NOMO-1 treated with DMSO at 0.1 percent for 48 hours (cell line): ENCODE results near the gene RDX.
"Not testable (repeated sequence)": the region's sequence is repeated elsewhere in the genome, so short reads cannot be mapped to it uniquely, and the experiment has no call there.

Experiments
- DNase-seq: peaks from one replicate; lab custom pipeline; 2025; ENCODE audit not compliant: unreplicated experiment; lab: John Stamatoyannopoulos, UW

RDX gene

DNA sequence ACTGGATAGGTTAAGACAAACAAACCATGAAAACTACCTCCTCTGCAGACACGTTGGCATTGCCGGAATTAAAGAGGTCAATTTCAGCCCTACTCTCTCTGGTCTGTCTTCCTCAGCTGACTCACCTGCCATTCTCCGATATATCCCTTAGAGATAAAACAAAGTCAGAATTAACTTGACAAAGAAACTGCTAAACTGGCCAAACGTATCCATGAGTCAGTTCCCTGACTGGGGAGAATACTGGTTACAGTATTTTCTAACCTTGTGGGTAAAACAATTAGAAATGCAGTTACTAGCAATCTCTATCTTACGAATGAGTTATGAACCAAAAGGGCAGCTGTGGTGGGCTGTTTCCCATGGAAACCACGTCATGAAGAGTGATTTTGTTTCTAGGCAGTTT is 96.2 kb downstream of the RDX start:
- no peak for DNase-seq

DNA sequence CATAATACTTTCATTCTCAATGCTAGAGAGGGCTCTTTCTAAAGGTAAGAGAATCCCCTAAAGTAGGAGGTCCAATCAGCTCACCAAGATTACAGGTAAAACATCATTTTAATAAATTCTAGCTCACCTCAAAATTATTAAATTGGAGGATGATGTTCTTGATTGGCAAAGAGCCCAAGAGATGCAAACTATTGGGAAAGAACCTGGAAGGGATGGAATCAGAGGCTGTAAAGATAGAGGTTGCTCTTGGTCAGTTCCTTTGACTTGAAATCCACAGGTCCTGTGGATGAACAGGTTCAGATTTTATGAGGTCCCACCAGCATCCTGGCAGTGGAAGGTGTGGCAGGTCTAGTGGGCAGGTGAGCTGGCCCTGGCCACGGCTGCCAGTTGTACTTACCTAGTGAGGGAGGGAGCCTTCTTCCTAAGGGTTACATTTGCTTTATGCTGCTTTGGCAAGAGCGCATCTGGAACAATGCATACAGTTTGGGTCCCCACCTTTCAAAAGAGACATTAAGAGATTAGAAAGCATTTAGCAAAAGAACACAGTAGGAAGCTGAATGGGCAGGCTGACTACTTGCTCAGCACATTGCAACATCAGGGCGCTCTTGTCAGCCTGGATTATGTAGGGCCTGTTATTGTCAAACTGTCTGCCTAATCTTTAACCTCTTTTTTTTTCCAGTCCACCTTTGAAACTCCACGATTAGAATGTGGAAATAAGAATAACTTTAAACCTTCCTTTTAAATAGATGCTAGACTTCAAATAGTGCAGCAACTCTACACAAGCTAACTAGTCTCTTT is 97.0 kb downstream of the RDX start:
- no peak for DNase-seq

DNA sequence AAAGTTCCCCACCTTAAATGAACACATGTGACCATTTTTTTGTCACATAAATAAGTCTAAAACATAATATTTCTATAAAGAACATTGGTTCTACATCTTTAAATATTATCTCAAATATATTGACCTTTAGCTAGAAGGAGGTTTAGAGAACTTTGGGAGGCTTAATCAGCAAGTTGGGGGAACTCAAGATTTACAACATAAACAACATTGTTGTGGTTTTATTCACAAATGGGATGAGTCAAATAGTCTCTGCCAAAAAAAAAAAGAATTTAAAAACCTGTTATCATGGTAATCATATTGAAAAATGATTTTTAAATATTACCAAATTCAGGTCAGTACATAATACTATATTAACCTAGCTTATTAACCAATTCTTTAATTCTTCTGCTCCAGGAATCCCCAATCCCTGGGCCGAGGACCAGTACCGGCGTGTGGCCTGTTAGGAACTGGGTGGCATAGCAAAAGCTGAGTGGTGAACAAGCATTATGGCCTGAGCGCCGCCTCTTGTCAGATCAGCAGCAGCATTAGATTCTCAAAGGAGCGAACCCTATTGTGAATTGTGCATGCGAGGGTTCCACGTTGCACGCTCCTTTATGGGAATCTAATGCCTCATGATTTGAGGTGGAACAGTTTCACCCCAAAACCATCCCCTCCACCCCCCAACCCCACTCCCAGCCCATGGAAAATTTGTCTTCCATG is 98.2 kb downstream of the RDX start:
- DNase-seq = no peak

DNA sequence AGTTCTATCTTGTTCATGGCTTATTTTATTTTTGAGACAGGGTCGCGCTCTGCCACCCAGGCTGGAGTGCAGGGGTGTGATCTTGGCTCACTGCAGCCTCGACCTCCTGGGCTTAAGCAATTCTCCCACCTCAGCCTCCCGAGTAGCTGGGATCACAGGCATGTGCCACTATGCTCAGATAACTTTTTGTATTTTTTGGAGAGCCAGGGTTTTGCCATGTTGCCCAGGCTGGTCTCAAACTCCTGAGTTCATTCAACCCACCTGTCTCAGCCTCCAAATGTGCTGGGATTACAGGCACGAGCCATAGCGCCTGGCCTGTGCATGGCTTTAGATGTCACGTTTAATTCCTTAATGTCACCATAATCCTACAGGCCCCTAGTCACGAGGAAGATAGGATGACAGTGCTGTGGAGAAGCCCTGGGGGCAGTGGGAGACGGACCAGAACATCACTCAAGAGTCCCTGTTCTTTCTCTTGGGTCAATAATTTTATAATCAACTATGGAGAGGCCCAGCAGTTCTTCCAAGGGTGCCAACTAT is 99.5 kb downstream of the RDX start:
- no peak for DNase-seq

DNA sequence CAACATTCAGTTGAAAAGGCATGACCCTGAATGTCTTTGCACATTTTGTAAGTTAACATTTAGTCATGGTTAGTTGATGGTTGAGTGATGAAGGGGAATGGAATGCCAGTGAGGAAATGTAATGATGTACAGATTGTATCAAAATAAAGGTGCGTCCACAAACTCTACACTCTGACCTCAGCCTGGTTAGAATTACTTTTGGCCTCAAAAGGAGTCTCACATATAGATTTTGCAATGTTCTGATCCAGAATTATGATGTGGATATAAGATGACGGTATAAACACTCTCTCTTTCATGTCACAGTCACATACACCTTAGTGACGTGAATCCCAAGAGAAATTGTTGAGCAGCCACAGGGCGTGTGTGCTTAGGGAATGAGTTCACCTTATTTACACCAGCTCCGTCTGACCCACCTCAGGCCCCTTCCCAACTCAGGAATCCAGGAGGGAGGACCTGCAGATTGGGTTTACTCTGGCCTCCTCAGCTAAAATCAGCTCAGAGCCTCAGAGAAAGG is 100.1 kb downstream of the RDX start:
- DNase-seq = no peak

DNA sequence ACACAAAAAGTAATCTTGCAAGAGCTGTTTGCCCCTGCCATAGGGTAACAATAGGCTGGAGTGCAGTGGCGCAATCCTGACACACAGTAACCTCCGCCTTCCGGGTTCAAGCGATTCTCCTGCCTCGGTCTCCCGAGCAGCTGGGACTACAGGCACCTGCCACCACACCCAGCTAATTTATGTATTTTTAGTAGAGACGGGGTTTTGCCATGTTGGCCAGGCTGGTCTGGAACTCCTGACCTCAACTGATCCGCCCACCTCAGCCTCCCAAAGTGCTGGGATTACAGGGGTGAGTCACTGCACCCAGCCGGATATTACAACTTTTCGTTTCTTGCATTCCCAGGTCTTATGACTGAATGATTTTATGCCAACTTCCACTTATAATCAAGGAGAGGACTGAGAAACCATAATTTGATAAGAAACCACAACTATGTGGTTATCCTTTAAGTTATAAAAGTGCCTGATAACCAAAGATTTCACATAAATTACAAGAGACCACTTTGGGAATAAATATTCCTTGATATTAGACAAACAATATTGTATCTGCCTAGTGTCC is 102.1 kb downstream of the RDX start:
- peak; percentile 35 for DNase-seq

DNA sequence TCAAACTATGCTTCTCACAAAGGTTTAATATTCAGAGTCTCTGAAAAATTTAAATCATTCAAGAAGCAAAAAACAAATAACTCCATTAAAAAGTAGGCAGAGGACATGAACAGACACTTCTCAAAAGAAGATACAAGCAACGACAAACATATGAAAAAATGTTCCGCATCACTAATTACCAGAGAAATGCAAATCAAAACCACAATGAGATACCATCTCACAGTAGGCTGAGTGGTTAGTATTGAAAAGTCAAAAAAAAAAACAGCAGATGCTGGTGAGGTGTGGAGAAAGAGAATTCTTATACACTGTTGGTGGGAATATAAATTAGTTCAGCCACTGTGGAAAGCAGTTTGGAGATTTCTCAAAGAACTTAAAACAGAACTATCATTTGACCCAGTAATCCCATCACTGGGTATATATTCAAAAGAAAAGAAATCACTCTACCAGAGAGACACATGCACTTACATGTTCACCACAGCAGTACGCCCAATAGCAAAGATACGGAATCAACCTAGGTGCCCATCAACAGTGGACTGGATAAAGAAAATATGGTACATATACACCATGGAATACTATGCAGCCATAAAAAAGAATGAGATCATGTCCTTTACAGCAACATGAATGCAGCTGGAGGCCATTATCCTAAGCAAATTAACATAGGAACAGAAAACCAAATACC is 103.7 kb downstream of the RDX start:
- not testable (repeated sequence) for DNase-seq

DNA sequence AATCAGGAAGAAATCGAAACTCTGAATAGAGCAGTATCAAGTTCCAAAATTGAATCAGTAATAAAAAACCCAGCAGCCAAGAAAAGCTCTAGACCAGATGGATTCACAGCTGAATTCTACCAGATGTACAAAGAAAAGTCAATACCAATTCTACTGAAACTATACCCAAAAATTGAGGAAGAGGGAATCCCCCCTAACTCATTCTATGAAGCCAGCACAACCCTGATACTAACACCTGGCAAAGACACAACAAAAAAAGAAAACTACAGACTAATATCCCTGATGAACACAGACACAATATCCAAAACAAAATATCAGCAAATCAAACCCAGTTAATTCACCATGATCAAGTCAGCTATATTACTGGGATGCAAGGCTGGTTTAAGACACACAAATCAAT is 105.5 kb downstream of the RDX start:
- no peak for DNase-seq

DNA sequence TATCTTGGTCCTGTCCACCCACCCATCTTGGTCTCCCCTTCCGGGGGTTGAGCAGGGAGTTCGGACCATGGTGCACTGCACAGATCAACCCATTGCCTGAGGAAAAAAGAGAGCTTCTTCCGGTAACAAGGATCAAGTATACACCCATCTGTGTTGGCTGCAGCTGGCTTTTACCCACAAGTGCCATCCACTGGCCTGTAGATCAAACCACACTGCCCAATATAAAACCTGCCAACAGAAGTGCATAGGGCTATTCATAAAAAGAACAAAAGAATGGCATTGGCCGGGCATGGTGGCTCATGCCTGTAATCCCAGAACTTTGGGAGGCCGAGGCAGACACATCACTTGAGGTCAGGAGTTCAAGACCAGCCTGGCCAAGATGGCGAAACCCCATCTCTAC is 108.7 kb downstream of the RDX start:
- no peak for DNase-seq

DNA sequence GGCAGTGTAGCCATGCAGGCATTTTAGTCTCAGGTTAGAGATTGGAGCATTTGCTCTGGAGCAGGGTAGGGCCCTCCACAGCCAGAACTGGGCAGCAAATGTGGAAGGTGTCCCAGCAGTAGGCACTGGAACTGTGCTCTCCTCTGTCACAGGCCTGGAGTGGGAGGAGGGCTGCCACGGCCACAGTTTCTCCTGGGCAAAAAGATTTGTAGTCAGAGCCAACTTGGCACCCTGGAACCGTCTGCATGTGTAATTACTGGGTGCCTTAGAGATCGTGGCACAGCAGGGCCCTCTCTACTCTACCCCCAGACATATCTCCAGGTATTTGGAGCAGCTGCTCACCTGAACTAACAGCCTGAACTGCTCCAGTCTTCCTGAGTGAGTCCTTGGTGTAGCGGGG is 109.5 kb downstream of the RDX start:
- DNase-seq = no peak

DNA sequence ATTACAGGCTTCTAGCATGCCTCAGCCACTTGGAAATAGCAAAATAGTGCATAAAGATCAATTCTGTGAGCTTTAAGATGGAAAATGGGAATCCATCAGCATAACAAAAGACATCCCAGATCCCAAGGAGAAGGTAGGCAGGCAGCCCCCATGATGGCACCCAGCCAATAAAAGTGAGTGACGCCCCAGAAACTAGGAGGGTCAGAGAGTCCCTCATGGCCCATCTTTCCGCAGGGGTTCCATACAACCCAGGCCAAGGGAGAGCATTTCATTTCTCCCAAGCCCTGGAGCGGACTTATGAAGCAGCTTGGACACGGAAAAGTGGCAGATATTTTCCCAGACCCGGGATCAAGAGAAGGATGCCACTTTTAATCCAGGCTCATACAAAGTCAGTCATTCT is 110.0 kb downstream of the RDX start:
- no peak for DNase-seq

DNA sequence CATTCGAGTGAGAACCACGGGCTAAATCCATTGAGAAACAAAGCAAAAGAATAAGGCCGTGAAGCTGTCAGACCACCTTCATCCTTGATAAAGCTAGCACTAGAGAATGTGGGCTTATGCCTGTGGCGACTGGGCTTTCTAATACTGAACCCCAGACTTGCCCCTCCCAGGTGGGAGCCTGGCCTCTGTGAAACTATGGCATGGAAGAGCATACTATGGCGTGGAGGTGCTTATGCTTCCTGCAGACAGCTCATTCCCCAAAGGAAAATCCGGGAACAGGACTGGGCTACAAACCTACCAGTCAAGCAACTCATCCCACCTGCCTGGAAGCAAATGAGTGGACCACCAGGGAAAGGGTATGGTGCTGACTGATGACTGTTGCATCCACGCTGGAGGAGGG is 110.8 kb downstream of the RDX start:
- DNase-seq = no peak

DNA sequence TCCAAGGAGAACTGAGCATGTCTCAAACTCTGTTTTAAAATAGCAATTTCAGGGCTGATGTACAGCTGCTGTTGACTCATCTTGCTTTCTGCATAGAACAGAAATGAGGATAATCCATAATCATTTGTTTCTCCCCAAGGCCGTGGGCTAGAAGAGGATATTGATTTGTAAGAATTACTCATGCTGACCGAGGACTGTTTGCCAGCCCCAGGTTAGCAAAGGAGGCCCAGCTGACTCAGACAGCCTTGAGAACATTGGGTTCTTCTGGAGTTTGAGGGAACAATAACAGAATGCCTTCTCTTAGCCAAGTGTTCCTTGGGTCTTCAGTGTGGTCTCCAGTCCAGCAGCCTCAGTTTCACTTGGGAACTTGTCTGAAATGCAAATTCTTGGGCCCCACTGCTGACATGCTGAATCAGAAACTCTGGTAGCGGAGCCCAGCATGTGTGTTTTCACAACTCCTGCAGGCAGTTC is 111.3 kb downstream of the RDX start:
- DNase-seq = no peak

DNA sequence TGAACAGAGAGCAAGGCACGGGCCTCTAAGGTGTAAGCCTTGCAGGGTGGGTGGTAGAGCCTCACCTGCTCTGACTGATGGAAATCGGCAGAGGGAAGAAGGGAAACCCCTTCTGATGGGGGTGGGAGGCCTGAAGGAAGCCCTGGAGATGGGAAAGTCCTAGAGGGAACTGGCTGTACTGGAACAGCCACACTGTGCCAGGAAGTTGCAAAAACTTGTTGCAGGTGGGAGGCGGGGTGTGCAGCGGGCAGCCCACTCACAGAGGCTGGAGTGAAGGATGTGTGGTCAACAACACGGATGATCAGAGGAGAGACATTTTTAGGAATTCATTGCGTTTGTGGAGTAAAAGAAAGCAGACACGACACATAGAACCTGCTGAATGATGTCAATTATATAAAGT is 112.0 kb downstream of the RDX start:
- DNase-seq = no peak

DNA sequence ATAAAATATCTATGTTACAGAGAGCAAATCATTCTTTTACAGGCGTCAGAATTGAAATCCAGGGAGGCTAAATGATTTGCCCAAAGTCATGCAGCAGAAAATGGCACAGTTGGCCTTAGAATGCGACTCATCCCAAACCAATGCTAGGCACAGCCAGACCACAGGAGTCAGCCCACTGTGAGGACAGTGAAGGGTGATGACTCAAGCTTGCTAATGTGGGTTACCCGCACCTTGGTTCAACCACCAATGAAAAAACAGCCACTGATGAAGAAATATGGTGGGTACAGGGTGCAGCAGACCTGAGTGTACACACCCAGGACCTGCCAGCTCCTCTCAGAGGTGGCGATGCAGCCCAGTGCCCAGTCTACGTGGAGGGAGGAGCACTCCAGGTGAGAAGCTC is 113.5 kb downstream of the RDX start:
- no peak for DNase-seq

DNA sequence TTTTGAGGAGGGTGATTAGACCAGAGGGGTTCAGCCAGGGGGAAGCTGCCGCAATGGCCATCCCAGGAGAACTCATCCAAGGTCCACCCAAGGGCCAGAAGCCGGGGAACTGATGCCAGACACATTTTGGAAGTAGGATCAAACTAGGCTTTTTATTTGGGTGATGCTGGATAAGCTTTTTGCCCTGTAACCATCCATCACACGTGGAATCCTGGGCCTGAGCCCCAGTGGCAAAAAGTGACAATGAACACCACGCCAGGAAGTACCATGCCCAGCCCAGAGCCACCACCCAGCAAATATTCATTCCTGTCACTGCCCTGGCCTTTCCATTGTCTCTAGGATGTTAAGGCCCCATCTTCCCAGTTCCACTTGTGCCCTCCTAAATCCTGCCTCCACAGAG is 117.3 kb downstream of the RDX start:
- DNase-seq = no peak

DNA sequence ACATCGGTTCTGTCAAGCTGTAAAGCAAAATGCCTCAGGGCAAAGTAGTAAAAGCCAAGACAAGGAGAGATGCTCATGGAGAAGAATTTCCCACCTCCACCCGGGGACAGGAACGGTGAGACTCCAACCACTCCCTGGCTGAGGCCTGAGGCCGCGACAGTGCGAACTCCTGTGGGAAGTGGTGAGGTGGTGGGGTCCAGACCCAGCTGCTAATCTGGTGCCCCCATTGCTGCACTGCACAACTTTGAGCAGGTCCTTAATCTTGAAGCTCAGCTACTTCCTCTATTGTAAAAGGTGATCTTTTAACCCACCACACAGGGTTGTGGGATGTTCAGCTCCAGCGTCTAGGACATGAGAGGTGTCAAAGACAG is 119.3 kb downstream of the RDX start:
- no peak for DNase-seq

DNA sequence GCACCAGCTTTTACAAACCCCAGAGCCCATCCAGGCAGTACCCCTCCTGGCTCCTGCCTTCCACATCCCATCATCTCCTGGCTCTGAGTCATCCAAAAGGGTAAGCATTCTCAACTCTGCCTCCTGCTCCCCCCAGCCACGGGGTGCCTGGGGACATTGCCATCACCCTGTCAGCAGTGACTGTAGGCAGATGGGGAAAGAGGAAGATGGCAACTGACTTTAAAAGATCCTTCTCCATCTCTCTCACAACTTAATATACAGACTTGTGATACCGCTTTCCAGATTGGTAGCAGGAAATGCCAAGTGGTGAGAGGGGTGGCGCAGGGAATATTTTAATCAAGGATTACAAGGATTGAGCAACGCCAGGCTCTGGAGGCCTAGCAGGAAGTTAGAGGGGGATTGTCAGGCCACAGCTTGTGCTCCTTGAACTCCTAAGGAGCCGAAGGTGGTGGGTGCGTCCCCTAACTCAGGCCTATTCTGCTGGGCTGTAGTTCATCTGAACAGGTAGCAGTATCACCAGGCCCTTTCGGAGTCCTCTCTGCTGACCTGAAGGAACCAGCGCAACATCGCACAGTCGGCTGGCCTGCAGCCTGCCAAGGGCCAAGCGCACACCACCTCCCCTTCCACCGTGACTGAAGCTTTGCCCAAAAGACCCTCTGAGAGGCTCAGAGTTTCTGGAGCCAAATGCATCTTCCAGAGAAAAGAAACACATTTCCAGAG is 119.9 kb downstream of the RDX start:
- no peak for DNase-seq

DNA sequence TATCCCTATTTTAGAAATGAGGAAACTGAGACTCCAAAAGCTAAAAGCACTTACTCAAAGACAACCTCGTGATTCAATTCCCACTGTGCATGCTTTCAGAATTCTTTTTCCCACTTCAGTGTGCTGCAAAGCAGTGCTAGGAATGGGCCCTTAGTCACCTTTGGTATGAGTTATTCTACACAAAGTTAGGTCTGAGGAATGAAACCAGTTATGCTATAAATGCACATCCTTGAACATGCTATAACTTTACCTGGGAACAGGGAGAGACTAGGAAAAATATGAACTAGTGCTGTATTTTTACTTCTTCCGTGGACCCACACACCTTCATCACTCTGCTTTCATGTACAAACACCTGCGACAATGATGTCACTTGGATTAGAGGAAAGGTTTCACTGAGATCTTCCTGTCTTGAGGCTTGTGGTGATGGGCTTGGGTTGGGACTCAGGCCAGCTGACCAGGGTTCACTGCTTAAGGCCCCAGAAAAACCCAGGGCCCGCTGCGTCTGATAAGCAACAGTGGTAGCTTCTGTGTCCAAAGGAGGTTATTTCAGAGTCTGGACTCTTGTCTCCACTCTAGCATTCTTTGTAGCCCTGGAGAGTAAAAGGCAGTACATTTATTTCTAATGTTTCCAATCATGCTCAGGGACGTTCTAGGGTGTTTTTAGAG is 121.6 kb downstream of the RDX start:
- DNase-seq = no peak
